Measurements from ENCODE around the gene PALB2.
A peak's percentile ranks its signal among the peaks of the same experiment; 100 is the strongest.

The PALB2 gene

DNA sequence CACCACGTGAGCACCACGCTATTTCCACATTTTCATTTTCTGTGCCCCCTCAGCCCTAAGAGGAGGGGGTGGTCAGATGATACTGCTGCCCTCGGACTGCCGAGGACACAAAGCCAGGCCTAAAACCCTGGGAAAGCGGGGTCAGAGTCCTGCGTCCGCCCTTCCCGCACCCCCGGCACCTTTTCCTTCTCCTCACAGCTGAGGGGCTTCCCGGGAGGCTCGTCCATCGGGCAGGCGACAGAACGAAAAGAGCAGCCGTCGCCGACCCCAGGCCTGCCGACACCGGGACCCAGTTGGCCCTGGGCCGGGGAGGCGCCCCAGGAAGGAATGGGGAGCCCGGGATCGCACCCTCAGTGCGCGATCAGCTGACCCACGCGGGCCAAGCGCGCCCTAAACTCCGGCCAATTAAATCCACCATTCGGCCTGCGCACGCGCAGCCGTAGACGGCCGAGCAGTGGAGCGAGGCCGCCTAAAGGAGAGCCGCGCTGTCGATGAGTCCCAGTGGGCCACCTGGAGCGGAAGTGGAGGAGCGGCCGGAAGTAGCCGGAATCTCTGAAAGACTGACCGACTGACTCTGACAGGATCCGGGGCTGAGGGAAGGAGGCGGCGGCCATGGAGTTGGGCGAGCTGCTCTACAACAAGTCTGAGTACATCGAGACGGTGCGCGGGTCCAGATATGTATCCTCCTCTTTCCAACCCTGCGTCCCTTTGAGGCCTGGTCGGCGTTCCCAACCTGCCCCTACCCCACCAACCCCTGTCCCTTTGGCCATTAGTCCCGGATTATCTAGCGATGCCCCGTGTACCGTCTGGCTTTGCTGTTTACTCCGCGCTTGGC, at the start of gene PALB2, which contains the start of gene DCTN5:
PALB2 (minus strand) TSS at position 380 of the 835 bp plus-strand sequence; CDS start at position 227, 153 bp downstream.
DCTN5 (plus strand) TSS at position 536 of the 835 bp plus-strand sequence; CDS start at position 613, 77 bp downstream.
- peak; percentile 93 for DNase-seq

DNA sequence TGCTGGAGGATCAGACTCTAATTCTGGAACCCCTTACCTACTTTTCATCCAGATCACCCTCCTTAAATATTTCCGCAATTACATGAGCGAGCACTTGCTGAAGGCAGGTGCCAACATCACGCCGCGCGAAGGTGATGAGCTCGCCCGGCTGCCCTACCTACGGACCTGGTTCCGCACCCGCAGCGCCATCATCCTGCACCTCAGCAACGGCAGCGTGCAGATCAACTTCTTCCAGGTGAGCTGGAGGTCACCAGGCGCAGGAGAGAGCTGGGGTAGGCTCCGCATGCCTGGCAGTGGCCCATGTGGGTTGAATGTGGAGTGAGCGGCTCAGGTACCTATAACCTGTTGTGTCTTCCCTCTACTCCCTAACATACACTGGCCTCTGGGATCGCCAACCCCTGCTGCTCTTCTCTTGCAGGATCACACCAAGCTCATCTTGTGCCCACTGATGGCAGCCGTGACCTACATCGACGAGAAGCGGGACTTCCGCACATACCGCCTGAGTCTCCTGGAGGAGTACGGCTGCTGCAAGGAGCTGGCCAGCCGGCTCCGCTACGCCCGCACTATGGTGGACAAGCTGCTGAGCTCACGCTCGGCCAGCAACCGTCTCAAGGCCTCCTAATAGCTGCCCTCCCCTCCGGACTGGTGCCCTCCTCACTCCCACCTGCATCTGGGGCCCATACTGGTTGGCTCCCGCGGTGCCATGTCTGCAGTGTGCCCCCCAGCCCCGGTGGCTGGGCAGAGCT, 48.5 kb upstream of the PALB2 start:
- DNase-seq, result no peak

- DNase-seq, result no peak
Observed at GRCh38 chr16:23687034-23687808, 46.1 kb upstream of the PALB2 start.

GRCh38 chr16:23683487-23683886, 42.4 kb upstream of the PALB2 start:
- no peak for DNase-seq

GRCh38 chr16:23682181-23682580, 41.1 kb upstream of the PALB2 start:
- no peak for DNase-seq

GRCh38 chr16:23679986-23680336, 38.9 kb upstream of the PALB2 start:
- no peak for DNase-seq

GRCh38 chr16:23679274-23679985, 38.3 kb upstream of the PALB2 start:
- DNase-seq, result no peak

DNA sequence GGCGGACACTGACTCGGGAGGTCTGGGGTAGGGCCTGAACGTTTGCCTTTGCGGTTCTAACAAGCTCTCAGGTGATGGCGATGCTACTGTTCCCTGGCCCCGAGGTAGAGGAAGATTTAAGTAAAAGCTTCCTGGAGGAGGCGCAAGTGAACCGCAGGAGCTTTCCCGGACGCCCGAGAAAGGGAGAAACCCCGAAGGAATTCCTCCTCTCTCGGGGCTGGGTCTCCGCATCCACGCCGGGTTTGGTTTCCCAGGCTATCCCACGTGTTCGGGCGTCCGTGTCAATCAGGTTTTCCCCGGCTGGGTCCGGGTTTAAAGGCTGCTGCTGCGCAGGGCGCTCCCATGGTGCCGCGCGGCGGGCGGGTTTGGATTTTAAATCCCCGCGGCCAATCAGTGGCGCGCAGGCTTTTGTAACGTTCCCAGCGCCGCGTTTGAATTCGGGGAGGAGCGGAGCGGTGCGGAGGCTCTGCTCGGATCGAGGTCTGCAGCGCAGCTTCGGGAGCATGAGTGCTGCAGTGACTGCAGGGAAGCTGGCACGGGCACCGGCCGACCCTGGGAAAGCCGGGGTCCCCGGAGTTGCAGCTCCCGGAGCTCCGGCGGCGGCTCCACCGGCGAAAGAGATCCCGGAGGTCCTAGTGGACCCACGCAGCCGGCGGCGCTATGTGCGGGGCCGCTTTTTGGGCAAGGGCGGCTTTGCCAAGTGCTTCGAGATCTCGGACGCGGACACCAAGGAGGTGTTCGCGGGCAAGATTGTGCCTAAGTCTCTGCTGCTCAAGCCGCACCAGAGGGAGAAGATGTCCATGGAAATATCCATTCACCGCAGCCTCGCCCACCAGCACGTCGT, 37.5 kb upstream of the PALB2 start, which contains the start of gene PLK1:
PLK1 (plus strand) TSS at position 460 of the 844 bp plus-strand sequence; CDS start at position 504, 44 bp downstream.
- DNase-seq, result peak; percentile 80

- DNase-seq, result no peak
Observed at GRCh38 chr16:23676924-23677480, 35.9 kb upstream of the PALB2 start.

DNA sequence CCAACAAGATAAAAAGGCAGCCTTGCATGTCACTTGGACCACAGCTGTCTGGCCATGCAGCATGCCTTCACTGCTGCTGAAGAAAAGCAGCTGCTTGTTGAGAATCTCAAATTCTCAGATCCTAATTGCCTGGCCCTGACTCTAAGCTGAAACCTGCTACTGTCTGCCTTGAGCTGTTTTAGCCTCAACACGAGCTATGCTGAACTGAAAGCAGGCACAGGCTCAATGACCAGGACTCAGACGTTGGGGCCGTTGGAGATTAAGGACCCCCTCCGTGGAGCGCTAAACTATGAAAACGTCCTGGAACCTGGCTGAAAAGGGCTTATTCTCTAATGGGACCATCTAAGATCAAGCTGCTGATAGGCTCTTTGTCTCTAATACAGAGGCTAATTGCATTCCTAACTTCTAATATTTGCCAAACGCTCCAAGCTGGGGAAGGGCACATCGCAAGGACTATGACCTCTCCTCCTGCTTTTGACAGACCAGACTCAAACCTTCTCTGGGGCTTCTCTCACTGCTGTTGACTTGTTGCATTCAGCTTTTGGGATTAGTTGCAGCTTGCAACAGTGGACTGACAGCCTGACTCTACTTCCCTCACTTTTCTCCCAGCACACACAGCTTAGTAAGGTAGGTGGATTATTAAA, 33.0 kb upstream of the PALB2 start:
- no peak for DNase-seq

DNA sequence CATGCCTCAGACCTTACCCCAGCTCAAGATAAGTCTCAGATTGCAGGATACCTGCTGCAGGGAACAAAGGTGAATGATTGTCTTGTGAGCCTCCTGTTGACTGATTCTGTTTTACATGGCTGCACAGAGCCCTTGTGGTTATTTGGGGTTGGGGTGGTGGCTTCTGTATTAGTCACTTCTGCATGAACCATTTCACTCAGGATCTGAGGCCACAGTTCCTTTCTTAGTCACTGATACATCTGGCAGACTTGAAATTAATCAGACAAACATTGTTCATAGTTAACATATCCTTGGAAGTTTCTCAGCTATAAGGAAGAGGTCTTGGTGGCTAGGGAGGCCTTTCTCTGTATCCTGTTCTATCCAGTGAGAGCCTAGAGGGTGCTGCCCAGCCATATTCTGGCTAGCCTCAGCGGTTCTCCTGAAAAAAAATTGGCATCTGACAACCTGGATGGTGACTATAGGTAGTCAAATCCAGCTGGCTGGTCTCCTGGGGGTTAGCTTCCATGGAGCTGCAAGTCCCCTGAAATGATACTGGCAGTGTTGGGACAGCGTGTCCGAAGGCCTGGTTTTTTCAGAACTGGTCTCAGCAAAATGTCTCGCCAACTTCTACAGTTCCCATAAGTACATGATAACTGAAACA, 29.1 kb upstream of the PALB2 start:
- DNase-seq, result peak; percentile 20

DNA sequence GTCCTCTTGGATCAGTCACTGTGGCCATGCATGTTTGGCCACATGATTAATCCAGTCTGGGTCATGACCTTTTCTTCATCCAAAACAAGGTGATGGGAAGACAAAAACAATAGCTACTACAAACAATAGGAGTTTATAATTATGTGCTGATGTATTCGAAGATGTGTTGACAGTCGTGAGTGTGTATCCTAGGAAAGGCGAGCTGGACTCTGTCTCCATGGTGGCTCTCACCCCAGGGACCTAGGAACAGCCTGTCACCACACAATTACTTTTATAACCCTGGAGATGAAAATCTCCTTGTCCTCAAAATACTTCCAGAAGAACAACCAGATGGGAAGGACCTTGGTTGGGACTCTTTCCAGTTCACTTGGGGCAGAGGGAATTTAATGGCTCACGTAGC, 27.8 kb upstream of the PALB2 start:
- no peak for DNase-seq

DNA sequence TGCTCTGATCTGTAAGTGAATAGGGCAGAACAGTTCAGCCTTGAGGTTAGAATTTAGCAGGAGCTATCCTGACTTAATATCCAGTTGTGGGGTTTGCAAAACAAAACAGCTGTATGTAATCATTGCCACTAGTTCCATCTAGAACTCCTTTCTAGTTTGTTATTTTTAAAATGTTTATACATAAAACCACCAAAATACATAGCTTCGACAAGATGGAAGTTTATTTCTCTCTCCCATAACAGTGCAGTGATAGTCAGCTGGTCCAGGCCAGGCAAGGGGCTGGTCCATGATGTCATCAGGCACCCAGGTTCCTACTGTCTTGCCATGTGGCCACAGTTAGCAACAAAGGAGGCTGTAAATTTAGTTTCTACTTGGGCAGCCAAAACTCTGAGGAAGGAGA, 27.1 kb upstream of the PALB2 start:
- DNase-seq, result no peak

GRCh38 chr16:23667355-23667659, 26.2 kb upstream of the PALB2 start:
- DNase-seq, result no peak

DNA sequence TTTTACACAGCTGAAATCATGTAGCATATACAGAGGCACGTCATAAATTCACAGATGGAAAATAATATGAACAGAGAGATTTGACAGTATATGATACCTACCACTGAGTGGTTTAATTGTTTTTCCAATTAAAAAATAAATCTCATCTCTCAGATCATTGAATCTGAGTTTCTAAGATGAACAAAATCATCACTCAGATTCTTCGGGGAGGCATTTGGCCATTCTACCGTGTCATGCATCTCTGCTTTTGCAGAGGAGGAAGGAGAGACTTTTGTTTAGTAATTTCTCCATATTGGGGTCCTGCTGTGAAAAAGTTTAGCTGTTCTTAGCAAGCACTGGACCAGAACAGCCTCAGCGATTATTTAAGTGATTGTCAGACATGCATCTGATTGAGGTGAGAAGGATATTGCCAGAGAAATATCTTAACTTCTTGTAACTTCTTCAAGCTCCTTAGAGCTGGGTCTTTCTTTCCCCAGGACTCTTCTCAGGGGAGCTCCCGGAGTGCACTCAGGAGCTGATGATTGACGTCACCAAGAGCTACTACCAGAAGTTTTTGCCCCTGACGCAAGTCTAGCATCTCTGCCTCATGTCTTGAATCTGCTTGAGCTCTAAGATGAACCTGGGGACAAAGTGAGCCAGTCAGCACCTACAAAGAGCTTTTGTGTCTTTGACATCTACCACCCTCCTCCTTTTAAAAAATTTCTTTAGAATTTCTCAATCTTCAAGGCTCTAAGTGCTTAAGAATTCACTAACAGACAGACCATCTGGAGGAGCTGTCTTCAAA, 25.7 kb upstream of the PALB2 start:
- no peak for DNase-seq

GRCh38 chr16:23663918-23664317, 22.8 kb upstream of the PALB2 start:
- no peak for DNase-seq

- DNase-seq, result no peak
Observed at GRCh38 chr16:23651943-23652468, 10.9 kb upstream of the PALB2 start.

- no peak for DNase-seq
Observed at GRCh38 chr16:23650674-23651416, 9.7 kb upstream of the PALB2 start.

Data from T1000 (cell line).